GM21737 (cell line): ENCODE measurements around the gene KIAA1217.

Source experiments
- ATAC-seq: cut with Tn5 transposase; IDR thresholded peaks from one replicate; pipeline ENCODE4 v1.9.1; 2021; ENCODE audit warnings: mild to moderate bottlenecking, moderate library complexity; ENCODE audit not compliant: unreplicated experiment

Gene KIAA1217

GRCh38 chr10:24209432-24209771, 464 bp downstream of the KIAA1217 start:
- ATAC-seq, result no peak

- ATAC-seq, result peak; percentile 67
Measured at GRCh38 chr10:24209946-24210491, 1.1 kb downstream of the KIAA1217 start.

- ATAC-seq, result no peak
Measured at GRCh38 chr10:24210501-24210900, 1.6 kb downstream of the KIAA1217 start.

- no peak for ATAC-seq
Measured at GRCh38 chr10:24213266-24213665, 4.3 kb downstream of the KIAA1217 start.

- ATAC-seq, result no peak
Measured at GRCh38 chr10:24213881-24214280, 4.9 kb downstream of the KIAA1217 start.

GRCh38 chr10:24214762-24215161, 5.8 kb downstream of the KIAA1217 start:
- ATAC-seq, result no peak

GRCh38 chr10:24215196-24215595, 6.3 kb downstream of the KIAA1217 start:
- ATAC-seq, result no peak

GRCh38 chr10:24215603-24216002, 6.7 kb downstream of the KIAA1217 start:
- no peak for ATAC-seq

- ATAC-seq, result no peak
Measured at GRCh38 chr10:24219963-24220362, 11.0 kb downstream of the KIAA1217 start.

GRCh38 chr10:24223341-24223740, 14.4 kb downstream of the KIAA1217 start:
- no peak for ATAC-seq

- no peak for ATAC-seq
Measured at GRCh38 chr10:24223953-24224352, 15.0 kb downstream of the KIAA1217 start.

GRCh38 chr10:24228642-24229041, 19.7 kb downstream of the KIAA1217 start:
- no peak for ATAC-seq

- no peak for ATAC-seq
Measured at GRCh38 chr10:24229909-24230308, 21.0 kb downstream of the KIAA1217 start.

GRCh38 chr10:24231200-24231599, 22.3 kb downstream of the KIAA1217 start:
- ATAC-seq, result no peak

- no peak for ATAC-seq
Measured at GRCh38 chr10:24234784-24235183, 25.8 kb downstream of the KIAA1217 start.

- ATAC-seq, result no peak
Measured at GRCh38 chr10:24235471-24235870, 26.5 kb downstream of the KIAA1217 start.

GRCh38 chr10:24237801-24238395, 29.0 kb downstream of the KIAA1217 start:
- no peak for ATAC-seq

- ATAC-seq, result no peak
Measured at GRCh38 chr10:24238519-24239247, 29.7 kb downstream of the KIAA1217 start.

- ATAC-seq, result no peak
Measured at GRCh38 chr10:24239289-24240040, 30.5 kb downstream of the KIAA1217 start.

- ATAC-seq, result no peak
Measured at GRCh38 chr10:24240041-24240751, 31.3 kb downstream of the KIAA1217 start.

- ATAC-seq, result no peak
Measured at GRCh38 chr10:24241536-24242040, 32.6 kb downstream of the KIAA1217 start.
